ENCODE measurements around the gene NXPH3. TPM values are rescaled to one million over a fixed set of nuclear protein-coding genes. Genes with fewer than 3 reads are reported as not detected.

Gene NXPH3
- total and polyA plus RNA-seq, 9 of the 15 experiments (the other 6 are each of a cell fraction or from before 2014, with no cell fraction given) = 0.04 to 0.27 (median 0.07) TPM; not detected in 2

DNA sequence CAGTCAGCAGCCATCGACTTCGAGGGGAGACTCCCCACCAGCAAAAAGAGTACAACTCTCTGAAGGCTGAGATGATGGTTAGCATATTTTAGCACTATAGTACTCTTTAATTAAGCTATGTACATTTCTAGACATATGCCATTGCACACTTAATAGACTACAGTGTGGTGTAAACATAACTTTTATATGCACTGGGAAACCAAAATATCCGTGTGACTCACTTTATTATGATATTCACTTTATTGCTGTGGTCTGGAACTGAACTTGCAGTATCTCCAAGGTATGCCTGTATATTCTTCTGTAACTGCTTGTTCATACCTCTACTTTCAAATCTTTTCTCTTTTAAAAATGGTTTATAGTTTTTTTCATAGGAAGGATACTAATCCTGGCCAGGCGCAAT is 11.0 kb upstream of the NXPH3 start (continued):
- TF ChIP-seq, protein P1, sequence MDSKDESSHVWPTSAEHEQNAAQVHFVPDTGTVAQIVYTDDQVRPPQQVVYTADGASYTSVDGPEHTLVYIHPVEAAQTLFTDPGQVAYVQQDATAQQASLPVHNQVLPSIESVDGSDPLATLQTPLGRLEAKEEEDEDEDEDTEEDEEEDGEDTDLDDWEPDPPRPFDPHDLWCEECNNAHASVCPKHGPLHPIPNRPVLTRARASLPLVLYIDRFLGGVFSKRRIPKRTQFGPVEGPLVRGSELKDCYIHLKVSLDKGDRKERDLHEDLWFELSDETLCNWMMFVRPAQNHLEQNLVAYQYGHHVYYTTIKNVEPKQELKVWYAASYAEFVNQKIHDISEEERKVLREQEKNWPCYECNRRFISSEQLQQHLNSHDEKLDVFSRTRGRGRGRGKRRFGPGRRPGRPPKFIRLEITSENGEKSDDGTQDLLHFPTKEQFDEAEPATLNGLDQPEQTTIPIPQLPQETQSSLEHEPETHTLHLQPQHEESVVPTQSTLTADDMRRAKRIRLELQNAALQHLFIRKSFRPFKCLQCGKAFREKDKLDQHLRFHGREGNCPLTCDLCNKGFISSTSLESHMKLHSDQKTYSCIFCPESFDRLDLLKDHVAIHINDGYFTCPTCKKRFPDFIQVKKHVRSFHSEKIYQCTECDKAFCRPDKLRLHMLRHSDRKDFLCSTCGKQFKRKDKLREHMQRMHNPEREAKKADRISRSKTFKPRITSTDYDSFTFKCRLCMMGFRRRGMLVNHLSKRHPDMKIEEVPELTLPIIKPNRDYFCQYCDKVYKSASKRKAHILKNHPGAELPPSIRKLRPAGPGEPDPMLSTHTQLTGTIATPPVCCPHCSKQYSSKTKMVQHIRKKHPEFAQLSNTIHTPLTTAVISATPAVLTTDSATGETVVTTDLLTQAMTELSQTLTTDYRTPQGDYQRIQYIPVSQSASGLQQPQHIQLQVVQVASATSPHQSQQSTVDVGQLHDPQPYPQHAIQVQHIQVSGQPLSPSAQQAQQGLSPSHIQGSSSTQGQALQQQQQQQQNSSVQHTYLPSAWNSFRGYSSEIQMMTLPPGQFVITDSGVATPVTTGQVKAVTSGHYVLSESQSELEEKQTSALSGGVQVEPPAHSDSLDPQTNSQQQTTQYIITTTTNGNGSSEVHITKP (IDR thresholded peaks at IDR 0.05; ENCODE audit: partially characterized antibody) = no peak
- TF ChIP-seq ARID3B (CRISPR knock-in tag; IDR thresholded peaks at IDR 0.05; ENCODE audit: borderline replicate concordance) (no peak), ETS2 (tag; IDR thresholded peaks at IDR 0.05; ENCODE audit: borderline replicate concordance, poor library complexity, severe bottlenecking) (no peak), TSC22D4 (tag; IDR thresholded peaks at IDR 0.05) (no peak), ZNF592 (IDR thresholded peaks at IDR 0.05) (no peak), ZNF431 (CRISPR knock-in tag; IDR thresholded peaks at IDR 0.05) (no peak), TOE1 (IDR thresholded peaks at IDR 0.05; ENCODE audit: borderline replicate concordance) (no peak), TOE1 (CRISPR knock-in tag; IDR thresholded peaks at IDR 0.05; ENCODE audit: borderline replicate concordance, low read depth) (no peak)

Measured in K562 (cell line).